ENCODE results near the gene SMIM45.

SMIM45 gene

GRCh38 chr22:41989246-41989645 is 37.3 kb downstream of the SMIM45 start:
- no peak overlapping the region for H2BK20ac ChIP-seq (ENCODE audit: low read depth, low read length, poor library complexity, severe bottlenecking)
- no peak overlapping the region for H2BK5ac ChIP-seq (ENCODE audit: insufficient read length, low read length)
- H3K4me2 ChIP-seq (ENCODE audit: insufficient read depth, insufficient read length, low read length) = no peak overlapping the region
- H3K27ac Mint-ChIP-seq = no peak overlapping the region
- H4K20me1 ChIP-seq (ENCODE audit: control insufficient read depth, insufficient read depth, insufficient read length) = no peaks in the 10 kb centered on the region
- H2BK12ac ChIP-seq (ENCODE audit: insufficient read length, low read depth, low read length) = no peak overlapping the region
- no peak overlapping the region for H2AK5ac ChIP-seq (ENCODE audit: insufficient read length, low read length)
- WGBS (ENCODE audit: extremely low coverage, insufficient read length, low lambda C conversion rate) = no CpG with 5 or more reads among the region's 4 CpGs
- no peak overlapping the region for H3K4me3 Mint-ChIP-seq
- no peaks in the 10 kb centered on the region for H3K9me3 Mint-ChIP-seq
- no peaks in the 10 kb centered on the region for H3K4me1 Mint-ChIP-seq
- TF ChIP-seq CTCF (conservative IDR thresholded peaks at IDR 0.05) = no peak
- H2AFZ ChIP-seq (ENCODE audit: low read length) = no peak overlapping the region
- no peaks in the 10 kb centered on the region for H3K79me1 ChIP-seq (ENCODE audit: insufficient read depth, low read depth, low read length, poor library complexity, severe bottlenecking)
- no peak overlapping the region for H4K91ac ChIP-seq (ENCODE audit: insufficient read length, low read depth, low read length)
- no peak overlapping the region for H3K23ac ChIP-seq (ENCODE audit: insufficient read length, low read depth, low read length)
- no peak for DNase-seq
- H3K18ac ChIP-seq (ENCODE audit: insufficient read length, low read depth, low read length) = no peak overlapping the region
- no peak overlapping the region for H3K14ac ChIP-seq (ENCODE audit: insufficient read depth, low read length)
- no peak overlapping the region for H3T11ph ChIP-seq (ENCODE audit: low read length)
- no peak overlapping the region for H3K4ac ChIP-seq (ENCODE audit: low read depth, low read length)
- no peak overlapping the region for H3K9ac ChIP-seq (ENCODE audit: extremely low read depth, insufficient read length, low read length)
- no peak overlapping the region for H3K27ac ChIP-seq (ENCODE audit: insufficient read length, low read depth, low read length)
- no peaks in the 10 kb centered on the region for H3K23me2 ChIP-seq (ENCODE audit: insufficient read length, low read depth, low read length, poor library complexity, severe bottlenecking)
- H3K27me3 Mint-ChIP-seq (ENCODE audit: low read depth) = no peaks in the 10 kb centered on the region; the same call in 1 of the 2 replicates
- H3K36me3 Mint-ChIP-seq (ENCODE audit: insufficient read depth in 1 of 3, low read depth in 3 of 3) = peaks cover 14 to 52% (median 49%) of the 10 kb centered on the region in 3 experiments; a peak in 6 of 7 replicates
- no peaks in the 10 kb centered on the region for H3K4me1 ChIP-seq (ENCODE audit: insufficient read depth, low read length)
- H3K27me3 ChIP-seq (ENCODE audit: insufficient read depth, low read length) = no peaks in the 10 kb centered on the region
- H2BK15ac ChIP-seq (ENCODE audit: low read depth, low read length) = no peak overlapping the region
- H2BK120ac ChIP-seq (ENCODE audit: low read depth, low read length, poor library complexity, severe bottlenecking) = no peak overlapping the region
- no peak overlapping the region for H4K8ac ChIP-seq (replicated peaks; ENCODE audit: insufficient read length, low read depth, low read length)
- no peaks in the 10 kb centered on the region for H3K9me3 ChIP-seq (ENCODE audit: control insufficient read depth, low read depth, low read length)
- H3K56ac ChIP-seq (ENCODE audit: insufficient read length, low read depth, low read length) = no peak overlapping the region
- H4K5ac ChIP-seq (ENCODE audit: insufficient read length, low read depth, low read length) = no peak overlapping the region
- no peaks in the 10 kb centered on the region for H3K79me2 ChIP-seq (ENCODE audit: insufficient read depth, low read length)
